ENCODE results near the gene RPS15.

- TF ChIP-seq, protein P1, sequence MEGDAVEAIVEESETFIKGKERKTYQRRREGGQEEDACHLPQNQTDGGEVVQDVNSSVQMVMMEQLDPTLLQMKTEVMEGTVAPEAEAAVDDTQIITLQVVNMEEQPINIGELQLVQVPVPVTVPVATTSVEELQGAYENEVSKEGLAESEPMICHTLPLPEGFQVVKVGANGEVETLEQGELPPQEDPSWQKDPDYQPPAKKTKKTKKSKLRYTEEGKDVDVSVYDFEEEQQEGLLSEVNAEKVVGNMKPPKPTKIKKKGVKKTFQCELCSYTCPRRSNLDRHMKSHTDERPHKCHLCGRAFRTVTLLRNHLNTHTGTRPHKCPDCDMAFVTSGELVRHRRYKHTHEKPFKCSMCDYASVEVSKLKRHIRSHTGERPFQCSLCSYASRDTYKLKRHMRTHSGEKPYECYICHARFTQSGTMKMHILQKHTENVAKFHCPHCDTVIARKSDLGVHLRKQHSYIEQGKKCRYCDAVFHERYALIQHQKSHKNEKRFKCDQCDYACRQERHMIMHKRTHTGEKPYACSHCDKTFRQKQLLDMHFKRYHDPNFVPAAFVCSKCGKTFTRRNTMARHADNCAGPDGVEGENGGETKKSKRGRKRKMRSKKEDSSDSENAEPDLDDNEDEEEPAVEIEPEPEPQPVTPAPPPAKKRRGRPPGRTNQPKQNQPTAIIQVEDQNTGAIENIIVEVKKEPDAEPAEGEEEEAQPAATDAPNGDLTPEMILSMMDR (IDR thresholded peaks at IDR 0.05; ENCODE audit: low read depth, low read length, missing input control) = no peak
- TF ChIP-seq RXRA (IDR thresholded peaks at IDR 0.05) (no peak), TAF1 (conservative IDR thresholded peaks at IDR 0.05) (no peak), RAD21 (IDR thresholded peaks at IDR 0.05) (no peak), SP1 (IDR thresholded peaks at IDR 0.05) (no peak)
These were observed 27.8 kb downstream of the RPS15 start for GRCh38 chr19:1466018-1466460.
